Breast epithelium (tissue), 3 donors: ENCODE data around the gene ST3GAL6.

Experiments
- POLR2A ChIP-seq: fragments of 450-650 bp; IDR thresholded peaks from one replicate; pipeline ENCODE4 v1.6.1; 2016; ENCODE audit warnings: antibody characterized with exemption, mild to moderate bottlenecking, moderate library complexity
- TF ChIP-seq, protein P1 (sequence below), 3 donors: fragments of 450-650 bp; IDR thresholded peaks; one replicate each; pipeline ENCODE4 v1.5.1; 2016 to 2017; ENCODE audit warnings: antibody characterized with exemption in 3 of 3, mild to moderate bottlenecking in 3 of 3, moderate library complexity in 3 of 3

DNA sequence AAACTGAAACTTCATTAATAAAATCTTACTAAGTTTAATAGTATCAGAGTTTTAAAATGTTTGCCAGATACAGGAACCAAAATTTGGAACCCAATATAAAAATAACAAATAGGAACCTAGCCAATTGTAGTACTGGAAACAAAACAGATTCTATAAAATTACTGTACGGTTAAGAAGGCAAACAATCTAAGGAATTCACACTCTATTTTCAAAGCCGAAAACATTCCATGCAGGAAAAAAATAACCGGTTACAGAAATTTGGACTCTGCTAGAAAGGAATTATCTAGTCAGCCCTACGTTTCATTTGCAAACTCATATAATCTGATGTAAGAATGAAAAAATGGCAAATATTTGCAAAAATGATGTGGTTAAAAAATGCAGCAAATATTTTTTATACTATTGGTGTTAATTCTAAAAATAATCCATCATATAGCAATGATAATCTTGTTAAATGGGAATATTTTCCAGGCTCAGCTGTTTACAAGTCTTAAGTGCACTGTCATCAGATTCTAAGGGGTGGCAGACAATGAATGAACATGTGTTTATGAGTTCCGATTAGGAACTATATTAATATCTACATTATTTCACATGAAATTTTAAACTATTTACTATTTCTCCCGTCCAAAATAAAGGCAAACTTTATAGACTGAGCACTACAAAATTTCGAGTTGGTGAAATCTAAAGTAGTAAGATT is 80.3 kb downstream of the ST3GAL6 start:
- TF ChIP-seq, protein P1, sequence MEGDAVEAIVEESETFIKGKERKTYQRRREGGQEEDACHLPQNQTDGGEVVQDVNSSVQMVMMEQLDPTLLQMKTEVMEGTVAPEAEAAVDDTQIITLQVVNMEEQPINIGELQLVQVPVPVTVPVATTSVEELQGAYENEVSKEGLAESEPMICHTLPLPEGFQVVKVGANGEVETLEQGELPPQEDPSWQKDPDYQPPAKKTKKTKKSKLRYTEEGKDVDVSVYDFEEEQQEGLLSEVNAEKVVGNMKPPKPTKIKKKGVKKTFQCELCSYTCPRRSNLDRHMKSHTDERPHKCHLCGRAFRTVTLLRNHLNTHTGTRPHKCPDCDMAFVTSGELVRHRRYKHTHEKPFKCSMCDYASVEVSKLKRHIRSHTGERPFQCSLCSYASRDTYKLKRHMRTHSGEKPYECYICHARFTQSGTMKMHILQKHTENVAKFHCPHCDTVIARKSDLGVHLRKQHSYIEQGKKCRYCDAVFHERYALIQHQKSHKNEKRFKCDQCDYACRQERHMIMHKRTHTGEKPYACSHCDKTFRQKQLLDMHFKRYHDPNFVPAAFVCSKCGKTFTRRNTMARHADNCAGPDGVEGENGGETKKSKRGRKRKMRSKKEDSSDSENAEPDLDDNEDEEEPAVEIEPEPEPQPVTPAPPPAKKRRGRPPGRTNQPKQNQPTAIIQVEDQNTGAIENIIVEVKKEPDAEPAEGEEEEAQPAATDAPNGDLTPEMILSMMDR (IDR thresholded peaks at IDR 0.05) = no peak
- no peak for TF ChIP-seq POLR2A
